DOHH2 (cell line): ENCODE measurements around the gene DHH.

Experiments
- H3F3A ChIP-seq: fragments of 200-600 bp; sonication (generic), shearing (Covaris generic); 2 replicates; pipeline ENCODE4 v1.6.0; 2016; ENCODE audit warnings: antibody characterized with exemption, mild to moderate bottlenecking; ENCODE audit not compliant: control insufficient read depth, insufficient read depth
- H3K27ac ChIP-seq: fragments of 200-600 bp; sonication (generic); 2 replicates; pipeline ENCODE4 v1.5.1; 2014; ENCODE audit warnings: low read depth, mild to moderate bottlenecking, low read length, moderate library complexity
- H3K27me3 ChIP-seq: fragments of 200-600 bp; sonication (generic); 2 replicates; pipeline ENCODE4 v1.6.1; 2014; ENCODE audit warnings: mild to moderate bottlenecking, low read length, mixed read lengths; ENCODE audit not compliant: control insufficient read depth
- H3K36me3 ChIP-seq: fragments of 200-600 bp; sonication (generic); 2 replicates; pipeline ENCODE4 v1.6.1; 2014; ENCODE audit warnings: mild to moderate bottlenecking, low read length, moderate library complexity, mixed read lengths; ENCODE audit not compliant: control insufficient read depth
- H3K4me1 ChIP-seq: fragments of 200-600 bp; sonication (generic); 2 replicates; pipeline ENCODE4 v1.6.1; 2014; ENCODE audit warnings: mild to moderate bottlenecking, low read length, mixed read lengths; ENCODE audit not compliant: control insufficient read depth
- H3K4me2 ChIP-seq: fragments of 200-600 bp; sonication (generic); 2 replicates; pipeline ENCODE4 v1.6.0; 2014; ENCODE audit warnings: mild to moderate bottlenecking, low read length, moderate library complexity
- H3K4me3 ChIP-seq: fragments of 200-600 bp; sonication (generic); 2 replicates; pipeline ENCODE4 v1.5.1; 2014; ENCODE audit warnings: mild to moderate bottlenecking, low read length, mixed read lengths
- H3K79me2 ChIP-seq: fragments of 200-600 bp; sonication (generic); 2 replicates; pipeline ENCODE4 v1.6.1; 2014; ENCODE audit warnings: mild to moderate bottlenecking, low read length, mixed read lengths; ENCODE audit not compliant: control insufficient read depth
- H3K9me2 ChIP-seq: fragments of 200-600 bp; sonication (generic); replicated peaks from 2 replicates; pipeline ENCODE4 v1.6.1; 2014; ENCODE audit warnings: mild to moderate bottlenecking, low read length, mixed read lengths; ENCODE audit not compliant: control insufficient read depth
- H3K9me3 ChIP-seq: fragments of 200-600 bp; sonication (generic); 2 replicates; pipeline ENCODE4 v1.6.1; 2014; ENCODE audit warnings: antibody characterized with exemption, low read length, mixed read lengths; ENCODE audit not compliant: control insufficient read depth, insufficient read depth
- H4K20me1 ChIP-seq: fragments of 200-600 bp; sonication (generic); 2 replicates; pipeline ENCODE4 v1.6.0; 2014; ENCODE audit warnings: low read depth, mild to moderate bottlenecking, antibody characterized with exemption, low read length, moderate library complexity; ENCODE audit not compliant: control insufficient read depth, insufficient read depth
- CTCF ChIP-seq: fragments of 200-600 bp; sonication (generic); IDR thresholded peaks from one replicate; pipeline ENCODE4 v1.5.1; 2014; ENCODE audit warnings: antibody characterized with exemption, mild to moderate bottlenecking, low read depth, low read length; ENCODE audit not compliant: poor library complexity, severe bottlenecking
- EZH2phosphoT487 ChIP-seq: fragments of 200-600 bp; sonication (generic); IDR thresholded peaks from 2 replicates; pipeline ENCODE4 v1.6.1; 2017; ENCODE audit warnings: borderline replicate concordance, mild to moderate bottlenecking, antibody characterized with exemption, low read length, moderate library complexity, mixed read lengths

DHH gene

GRCh38 chr12:49110464-49111155, 16.0 kb upstream of the DHH start, which contains the start of gene LMBR1L:
Gene LMBR1L (minus strand): TSS chr12:49110847. CDS start chr12:49110555, 292 bp downstream.
- no peaks in the 10 kb centered on the region for H3K9me3 ChIP-seq
- H3K27ac ChIP-seq: peak within 1 kb of the TSS; percentile 25; the same call in 1 of the 2 replicates
- peak within 1 kb of the TSS; percentile 94 for H3K4me2 ChIP-seq
- no peaks in the 10 kb centered on the region for H3K36me3 ChIP-seq
- peaks cover 31% of the 10 kb centered on the region for H3K4me1 ChIP-seq
- H3K79me2 ChIP-seq: peaks cover 10% of the 10 kb centered on the region; the same call in 1 of the 2 replicates
- H3F3A ChIP-seq: no peaks in the 10 kb centered on the region
- peak within 1 kb of the TSS; percentile 94 for H3K4me3 ChIP-seq
- H3K9me2 ChIP-seq: no peaks in the 10 kb centered on the region
- H3K27me3 ChIP-seq: no peaks in the 10 kb centered on the region
- TF ChIP-seq CTCF: peak; percentile 48
- no peak for TF ChIP-seq EZH2phosphoT487
- no peaks in the 10 kb centered on the region for H4K20me1 ChIP-seq

- Histone ChIP-seq H3K4me1 (peaks cover 37% of the 10 kb centered on the region), H3K4me2 (peak overlapping the region; percentile 94), H4K20me1 (no peaks in the 10 kb centered on the region), H3K79me2 (peaks cover 10% of the 10 kb centered on the region; the same call in 1 of the 2 replicates), H3F3A (no peaks in the 10 kb centered on the region), H3K9me3 (no peaks in the 10 kb centered on the region), H3K4me3 (peak overlapping the region; percentile 94), H3K27ac (peak overlapping the region; percentile 25; the same call in 1 of the 2 replicates), H3K36me3 (no peaks in the 10 kb centered on the region), H3K9me2 (no peaks in the 10 kb centered on the region), H3K27me3 (no peaks in the 10 kb centered on the region)
- TF ChIP-seq CTCF: no peak
- no peak for TF ChIP-seq EZH2phosphoT487
Observed at GRCh38 chr12:49109641-49110463, 15.3 kb upstream of the DHH start.

GRCh38 chr12:49108958-49109404, 14.4 kb upstream of the DHH start:
- Histone ChIP-seq H3K4me2 (peak overlapping the region; percentile 94), H3K4me1 (peaks cover 38% of the 10 kb centered on the region), H3F3A (no peaks in the 10 kb centered on the region), H3K9me3 (no peaks in the 10 kb centered on the region), H3K9me2 (no peaks in the 10 kb centered on the region), H3K79me2 (peaks cover 10% of the 10 kb centered on the region; the same call in 1 of the 2 replicates), H3K4me3 (peak overlapping the region; percentile 94), H3K27me3 (no peaks in the 10 kb centered on the region), H3K27ac (no peak overlapping the region), H4K20me1 (no peaks in the 10 kb centered on the region), H3K36me3 (0 out of 2 replicates have a peak, but pooled peaks cover 1% of the 10 kb centered on the region)
- TF ChIP-seq EZH2phosphoT487: no peak
- TF ChIP-seq CTCF: no peak
